Measurements from ENCODE around the gene MYH9.
"Not testable (repeated sequence)": the region's sequence is repeated elsewhere in the genome, so short reads cannot be mapped to it uniquely, and the experiment has no call there.

Gene MYH9

GRCh38 chr22:36432592-36433317 lies 45.0 kb upstream of the MYH9 start:
- peaks cover 14% of the 10 kb centered on the region for H3K4me1 ChIP-seq (ENCODE audit: low read length)
- H3K79me2 ChIP-seq (ENCODE audit: low read length) = no peaks in the 10 kb centered on the region
- no peaks in the 10 kb centered on the region for H3K9me3 ChIP-seq (replicated peaks; ENCODE audit: insufficient read depth, low read length)
- no peak for DNase-seq
- H2AFZ ChIP-seq (ENCODE audit: low read length) = no peak overlapping the region
- H3K27ac ChIP-seq (ENCODE audit: low read length) = no peak overlapping the region
- no peaks in the 10 kb centered on the region for H3K36me3 ChIP-seq (replicated peaks; ENCODE audit: insufficient read depth, low read length)
- H3F3A ChIP-seq (ENCODE audit: insufficient read depth, low read length) = peaks cover 21% of the 10 kb centered on the region
- TF ChIP-seq EZH2 (optimal IDR thresholded peaks at IDR 0.05; ENCODE audit: low read depth, low read length) (no peak), EZH2phosphoT487 (IDR thresholded peaks at IDR 0.05; ENCODE audit: low read length) (no peak), CTCF (IDR thresholded peaks at IDR 0.05; ENCODE audit: low read length) (no peak)
- H4K20me1 ChIP-seq (ENCODE audit: insufficient read depth, low read length) = no peaks in the 10 kb centered on the region
- H3K4me3 ChIP-seq (ENCODE audit: low read length) = no peak overlapping the region
- H3K27me3 ChIP-seq (replicated peaks; ENCODE audit: insufficient read depth, low read length) = no peaks in the 10 kb centered on the region
- H3K9me2 ChIP-seq (replicated peaks; ENCODE audit: insufficient read depth, low read length) = no peaks in the 10 kb centered on the region
- H3K4me2 ChIP-seq (ENCODE audit: low read depth, low read length) = no peak overlapping the region
- H3K9ac ChIP-seq (ENCODE audit: low read length) = no peak overlapping the region

GRCh38 chr22:36431977-36432376 lies 44.2 kb upstream of the MYH9 start:
- H3K4me1 ChIP-seq (ENCODE audit: low read length) = peaks cover 14% of the 10 kb centered on the region
- H3F3A ChIP-seq (ENCODE audit: insufficient read depth, low read length) = peaks cover 21% of the 10 kb centered on the region
- no peak overlapping the region for H3K9ac ChIP-seq (ENCODE audit: low read length)

GRCh38 chr22:36430863-36431262 lies 43.1 kb upstream of the MYH9 start:
- Histone ChIP-seq H3K4me3 (ENCODE audit: low read length) (no peak overlapping the region), H3K9me2 (replicated peaks; ENCODE audit: insufficient read depth, low read length) (no peaks in the 10 kb centered on the region), H3K4me1 (ENCODE audit: low read length) (peaks cover 10% of the 10 kb centered on the region), H4K20me1 (ENCODE audit: insufficient read depth, low read length) (no peaks in the 10 kb centered on the region), H3F3A (ENCODE audit: insufficient read depth, low read length) (peaks cover 14% of the 10 kb centered on the region), H3K79me2 (ENCODE audit: low read length) (no peaks in the 10 kb centered on the region), H3K27me3 (replicated peaks; ENCODE audit: insufficient read depth, low read length) (no peaks in the 10 kb centered on the region), H2AFZ (ENCODE audit: low read length) (no peak overlapping the region), H3K9ac (ENCODE audit: low read length) (no peak overlapping the region), H3K27ac (ENCODE audit: low read length) (no peak overlapping the region), H3K36me3 (replicated peaks; ENCODE audit: insufficient read depth, low read length) (no peaks in the 10 kb centered on the region), H3K4me2 (ENCODE audit: low read depth, low read length) (no peak overlapping the region), H3K9me3 (replicated peaks; ENCODE audit: insufficient read depth, low read length) (no peaks in the 10 kb centered on the region)
- no peak for DNase-seq
- TF ChIP-seq EZH2phosphoT487 (IDR thresholded peaks at IDR 0.05; ENCODE audit: low read length) = no peak

More at GRCh38 chr22:36431977-36432376, 44.2 kb upstream of the MYH9 start:
- TF ChIP-seq EZH2phosphoT487 (IDR thresholded peaks at IDR 0.05; ENCODE audit: low read length) = no peak
- no peak for TF ChIP-seq EZH2 (optimal IDR thresholded peaks at IDR 0.05; ENCODE audit: low read depth, low read length)
- no peak for TF ChIP-seq CTCF (IDR thresholded peaks at IDR 0.05; ENCODE audit: low read length)
- Histone ChIP-seq H3K79me2 (ENCODE audit: low read length) (no peaks in the 10 kb centered on the region), H4K20me1 (ENCODE audit: insufficient read depth, low read length) (no peaks in the 10 kb centered on the region), H3K4me2 (ENCODE audit: low read depth, low read length) (no peak overlapping the region), H3K36me3 (replicated peaks; ENCODE audit: insufficient read depth, low read length) (no peaks in the 10 kb centered on the region), H3K9me2 (replicated peaks; ENCODE audit: insufficient read depth, low read length) (no peaks in the 10 kb centered on the region), H3K9me3 (replicated peaks; ENCODE audit: insufficient read depth, low read length) (no peaks in the 10 kb centered on the region), H3K4me3 (ENCODE audit: low read length) (no peak overlapping the region), H2AFZ (ENCODE audit: low read length) (no peak overlapping the region), H3K27me3 (replicated peaks; ENCODE audit: insufficient read depth, low read length) (no peaks in the 10 kb centered on the region), H3K27ac (ENCODE audit: low read length) (no peak overlapping the region)
- no peak for DNase-seq

- not testable (repeated sequence) for H3K9ac ChIP-seq (ENCODE audit: low read length); H3F3A ChIP-seq (ENCODE audit: insufficient read depth, low read length); H4K20me1 ChIP-seq (ENCODE audit: insufficient read depth, low read length); H3K4me3 ChIP-seq (ENCODE audit: low read length); H3K4me2 ChIP-seq (ENCODE audit: low read depth, low read length); H2AFZ ChIP-seq (ENCODE audit: low read length); H3K36me3 ChIP-seq (replicated peaks; ENCODE audit: insufficient read depth, low read length); H3K27me3 ChIP-seq (replicated peaks; ENCODE audit: insufficient read depth, low read length); H3K4me1 ChIP-seq (ENCODE audit: low read length); H3K9me2 ChIP-seq (replicated peaks; ENCODE audit: insufficient read depth, low read length); H3K9me3 ChIP-seq (replicated peaks; ENCODE audit: insufficient read depth, low read length); DNase-seq; H3K79me2 ChIP-seq (ENCODE audit: low read length); H3K27ac ChIP-seq (ENCODE audit: low read length)
Measured at GRCh38 chr22:36427952-36428351, 40.2 kb upstream of the MYH9 start.
